ENCODE measurements around the gene CDHR2.

DNA sequence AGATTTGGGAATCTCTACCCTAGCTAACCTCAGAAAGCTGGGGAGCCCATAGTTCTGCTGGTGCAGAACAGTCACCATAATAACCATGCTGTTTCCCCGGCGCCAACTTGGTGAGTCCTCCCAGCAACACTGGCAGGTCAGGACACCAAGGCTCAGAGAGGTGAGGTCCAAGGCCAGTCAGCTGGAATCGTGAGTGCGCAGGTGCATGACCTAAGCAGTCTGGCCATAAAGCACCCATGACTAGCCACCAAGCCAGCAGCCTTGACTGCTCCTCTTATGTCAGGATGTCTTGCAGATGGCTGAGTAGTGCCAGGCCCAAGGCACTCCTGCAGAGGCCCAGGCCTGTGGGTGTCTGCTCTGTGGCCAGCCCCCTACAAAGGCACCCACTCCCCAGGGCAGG lies 14.5 kb upstream of the CDHR2 start:
- TF ChIP-seq, protein P1, sequence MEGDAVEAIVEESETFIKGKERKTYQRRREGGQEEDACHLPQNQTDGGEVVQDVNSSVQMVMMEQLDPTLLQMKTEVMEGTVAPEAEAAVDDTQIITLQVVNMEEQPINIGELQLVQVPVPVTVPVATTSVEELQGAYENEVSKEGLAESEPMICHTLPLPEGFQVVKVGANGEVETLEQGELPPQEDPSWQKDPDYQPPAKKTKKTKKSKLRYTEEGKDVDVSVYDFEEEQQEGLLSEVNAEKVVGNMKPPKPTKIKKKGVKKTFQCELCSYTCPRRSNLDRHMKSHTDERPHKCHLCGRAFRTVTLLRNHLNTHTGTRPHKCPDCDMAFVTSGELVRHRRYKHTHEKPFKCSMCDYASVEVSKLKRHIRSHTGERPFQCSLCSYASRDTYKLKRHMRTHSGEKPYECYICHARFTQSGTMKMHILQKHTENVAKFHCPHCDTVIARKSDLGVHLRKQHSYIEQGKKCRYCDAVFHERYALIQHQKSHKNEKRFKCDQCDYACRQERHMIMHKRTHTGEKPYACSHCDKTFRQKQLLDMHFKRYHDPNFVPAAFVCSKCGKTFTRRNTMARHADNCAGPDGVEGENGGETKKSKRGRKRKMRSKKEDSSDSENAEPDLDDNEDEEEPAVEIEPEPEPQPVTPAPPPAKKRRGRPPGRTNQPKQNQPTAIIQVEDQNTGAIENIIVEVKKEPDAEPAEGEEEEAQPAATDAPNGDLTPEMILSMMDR (IDR thresholded peaks at IDR 0.05) = no peak
- TF ChIP-seq POLR2A (IDR thresholded peaks at IDR 0.05) = no peak

Measured in testis (tissue), 2 donors.